ENCODE data around the gene DGCR8.

GRCh38 chr22:20061481-20061861, 18.6 kb upstream of the DGCR8 start:
- TF ChIP-seq, protein P1, sequence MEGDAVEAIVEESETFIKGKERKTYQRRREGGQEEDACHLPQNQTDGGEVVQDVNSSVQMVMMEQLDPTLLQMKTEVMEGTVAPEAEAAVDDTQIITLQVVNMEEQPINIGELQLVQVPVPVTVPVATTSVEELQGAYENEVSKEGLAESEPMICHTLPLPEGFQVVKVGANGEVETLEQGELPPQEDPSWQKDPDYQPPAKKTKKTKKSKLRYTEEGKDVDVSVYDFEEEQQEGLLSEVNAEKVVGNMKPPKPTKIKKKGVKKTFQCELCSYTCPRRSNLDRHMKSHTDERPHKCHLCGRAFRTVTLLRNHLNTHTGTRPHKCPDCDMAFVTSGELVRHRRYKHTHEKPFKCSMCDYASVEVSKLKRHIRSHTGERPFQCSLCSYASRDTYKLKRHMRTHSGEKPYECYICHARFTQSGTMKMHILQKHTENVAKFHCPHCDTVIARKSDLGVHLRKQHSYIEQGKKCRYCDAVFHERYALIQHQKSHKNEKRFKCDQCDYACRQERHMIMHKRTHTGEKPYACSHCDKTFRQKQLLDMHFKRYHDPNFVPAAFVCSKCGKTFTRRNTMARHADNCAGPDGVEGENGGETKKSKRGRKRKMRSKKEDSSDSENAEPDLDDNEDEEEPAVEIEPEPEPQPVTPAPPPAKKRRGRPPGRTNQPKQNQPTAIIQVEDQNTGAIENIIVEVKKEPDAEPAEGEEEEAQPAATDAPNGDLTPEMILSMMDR (IDR thresholded peaks at IDR 0.05), result no peak
- no peak for TF ChIP-seq POLR2A (IDR thresholded peaks at IDR 0.05)
